ENCODE measurements around the gene KCNAB1. TPM values are rescaled to one million over a fixed set of nuclear protein-coding genes. Genes with fewer than 3 reads are reported as not detected.
A peak's percentile ranks its signal among the peaks of the same experiment; 100 is the strongest.
"Not testable (repeated sequence)": the region's sequence is repeated elsewhere in the genome, so short reads cannot be mapped to it uniquely, and the experiment has no call there.

KCNAB1 gene
- total RNA-seq, 1 donor from 2014 or later = 0.21 TPM

- DNase-seq (ENCODE audit: extremely low spot score, unreplicated experiment) = no peak
- no peaks in the 10 kb centered on the region for H3K4me1 Mint-ChIP-seq (ENCODE audit: unreplicated experiment)
- no peak for TF ChIP-seq CTCF (IDR thresholded peaks at IDR 0.05)
- H3K27ac Mint-ChIP-seq (ENCODE audit: unreplicated experiment) = no peak overlapping the region
- H3K27me3 Mint-ChIP-seq (ENCODE audit: unreplicated experiment) = peaks cover 6% of the 10 kb centered on the region
- H3K9me3 Mint-ChIP-seq (ENCODE audit: unreplicated experiment) = no peaks in the 10 kb centered on the region
- no peaks in the 10 kb centered on the region for H3K36me3 Mint-ChIP-seq (ENCODE audit: unreplicated experiment)
- H3K4me3 Mint-ChIP-seq (ENCODE audit: unreplicated experiment) = no peak overlapping the region
Measured at GRCh38 chr3:156094391-156094790, 26.0 kb upstream of the KCNAB1 start.

- not testable (repeated sequence) for DNase-seq (ENCODE audit: extremely low spot score, unreplicated experiment); H3K36me3 Mint-ChIP-seq (ENCODE audit: unreplicated experiment); H3K27me3 Mint-ChIP-seq (ENCODE audit: unreplicated experiment); H3K9me3 Mint-ChIP-seq (ENCODE audit: unreplicated experiment); H3K4me1 Mint-ChIP-seq (ENCODE audit: unreplicated experiment); H3K27ac Mint-ChIP-seq (ENCODE audit: unreplicated experiment); H3K4me3 Mint-ChIP-seq (ENCODE audit: unreplicated experiment)
Measured at GRCh38 chr3:156095652-156096051, 24.7 kb upstream of the KCNAB1 start.

GRCh38 chr3:156098437-156099035 lies 21.8 kb upstream of the KCNAB1 start:
- TF ChIP-seq CTCF (IDR thresholded peaks at IDR 0.05) = no peak
- Mint-ChIP-seq H3K27me3 (ENCODE audit: unreplicated experiment) (peaks cover 4% of the 10 kb centered on the region), H3K4me1 (ENCODE audit: unreplicated experiment) (peaks cover 24% of the 10 kb centered on the region), H3K9me3 (ENCODE audit: unreplicated experiment) (no peaks in the 10 kb centered on the region), H3K27ac (ENCODE audit: unreplicated experiment) (no peak overlapping the region), H3K36me3 (ENCODE audit: unreplicated experiment) (no peaks in the 10 kb centered on the region), H3K4me3 (ENCODE audit: unreplicated experiment) (no peak overlapping the region)
- DNase-seq (ENCODE audit: extremely low spot score, unreplicated experiment) = no peak

GRCh38 chr3:156099348-156099747 lies 21.0 kb upstream of the KCNAB1 start:
- not testable (repeated sequence) for H3K27me3 Mint-ChIP-seq (ENCODE audit: unreplicated experiment); H3K9me3 Mint-ChIP-seq (ENCODE audit: unreplicated experiment); H3K4me3 Mint-ChIP-seq (ENCODE audit: unreplicated experiment); DNase-seq (ENCODE audit: extremely low spot score, unreplicated experiment); H3K36me3 Mint-ChIP-seq (ENCODE audit: unreplicated experiment); H3K27ac Mint-ChIP-seq (ENCODE audit: unreplicated experiment)
- H3K4me1 Mint-ChIP-seq (ENCODE audit: unreplicated experiment) = peaks cover 32% of the 10 kb centered on the region

GRCh38 chr3:156099984-156100383 lies 20.4 kb upstream of the KCNAB1 start:
- H3K9me3 Mint-ChIP-seq (ENCODE audit: unreplicated experiment); H3K36me3 Mint-ChIP-seq (ENCODE audit: unreplicated experiment); H3K27me3 Mint-ChIP-seq (ENCODE audit: unreplicated experiment); H3K4me3 Mint-ChIP-seq (ENCODE audit: unreplicated experiment); DNase-seq (ENCODE audit: extremely low spot score, unreplicated experiment); H3K27ac Mint-ChIP-seq (ENCODE audit: unreplicated experiment): not testable (repeated sequence)
- peaks cover 39% of the 10 kb centered on the region for H3K4me1 Mint-ChIP-seq (ENCODE audit: unreplicated experiment)

- H3K4me3 Mint-ChIP-seq (ENCODE audit: unreplicated experiment) = peak overlapping the region; percentile 2
Measured at GRCh38 chr3:156102267-156102931, 18.0 kb upstream of the KCNAB1 start.

More at GRCh38 chr3:156102267-156102931, 18.0 kb upstream of the KCNAB1 start:
- TF ChIP-seq CTCF (IDR thresholded peaks at IDR 0.05) = no peak
- DNase-seq (ENCODE audit: extremely low spot score, unreplicated experiment) = no peak
- Mint-ChIP-seq H3K36me3 (ENCODE audit: unreplicated experiment) (no peaks in the 10 kb centered on the region), H3K27ac (ENCODE audit: unreplicated experiment) (peak overlapping the region; percentile 73), H3K27me3 (ENCODE audit: unreplicated experiment) (no peaks in the 10 kb centered on the region), H3K9me3 (ENCODE audit: unreplicated experiment) (no peaks in the 10 kb centered on the region), H3K4me1 (ENCODE audit: unreplicated experiment) (peaks cover 48% of the 10 kb centered on the region)

Measured in osteocyte (in vitro differentiated cells).